ENCODE data around the gene GID8. TPM values are rescaled to one million over a fixed set of nuclear protein-coding genes. Genes with fewer than 3 reads are reported as not detected.

GID8 gene
- total and polyA plus RNA-seq, 7 experiments from 2014 or later: 19.6 to 48.0 (median 34.8) TPM

- H3K4me1 ChIP-seq (ENCODE audit: control insufficient read depth in 2 of 2, insufficient read depth in 2 of 2, low read length in 2 of 2): peaks cover 3 to 5% of the 10 kb centered on the region in 2 donors
- no peaks in the 10 kb centered on the region for H3K36me3 ChIP-seq (ENCODE audit: control insufficient read depth in 2 of 3, insufficient read depth in 3 of 3, low read length in 3 of 3)
- H3K36me3 Mint-ChIP-seq: no peaks in the 10 kb centered on the region
- ATAC-seq (no peak), DNase-seq (no peak)
- no peaks in the 10 kb centered on the region for H3K9me3 Mint-ChIP-seq
- H3K4me3 ChIP-seq (ENCODE audit: low read length): no peak overlapping the region
- no peaks in the 10 kb centered on the region for H3K9me3 ChIP-seq (ENCODE audit: control insufficient read depth in 2 of 3, low read length in 3 of 3)
- no peak overlapping the region for H3K27ac Mint-ChIP-seq
- intact Hi-C loops (cut with micrococcal nuclease): no loop called here
- no peak overlapping the region for H3K27ac ChIP-seq (ENCODE audit: low read depth, low read length)
- H3K27me3 ChIP-seq (ENCODE audit: control insufficient read depth in 2 of 2, insufficient read depth in 2 of 2, low read length in 2 of 2): no peaks in the 10 kb centered on the region
- peaks cover 0 to 15% (median 9%) of the 10 kb centered on the region in 7 donors for H3K4me1 Mint-ChIP-seq
- H3K27me3 Mint-ChIP-seq: peaks cover 0 to 26% (median 6%) of the 10 kb centered on the region in 5 donors
- no peak overlapping the region for H3K4me3 Mint-ChIP-seq
- ChIA-PET CTCF (no interaction called here), POLR2A (no interaction called here)
These were observed 49.2 kb downstream of the GID8 start for GRCh38 chr20:62987114-62987513.

GRCh38 chr20:62989201-62989601, 51.3 kb downstream of the GID8 start:
- intact Hi-C loops (cut with micrococcal nuclease): no loop called here
- peaks cover 0 to 5% of the 10 kb centered on the region in 2 donors for H3K4me1 ChIP-seq (ENCODE audit: control insufficient read depth in 2 of 2, insufficient read depth in 2 of 2, low read length in 2 of 2)
- CTCF ChIA-PET: no interaction called here
- DNase-seq (peak in 1 of 9 donors; percentile 23), ATAC-seq (peak; percentile 57)
- H3K4me3 Mint-ChIP-seq: peak overlapping the region; percentile 71 to 95 (median 84)
- peaks cover 0 to 10% (median 4%) of the 10 kb centered on the region in 7 donors for H3K4me1 Mint-ChIP-seq
- no peak overlapping the region for H3K27ac ChIP-seq (ENCODE audit: low read depth, low read length)
- no peaks in the 10 kb centered on the region for H3K9me3 Mint-ChIP-seq
- H3K27ac Mint-ChIP-seq: peak overlapping the region in 6 of 9 donors; percentile 25 to 85 (median 77)
- no peaks in the 10 kb centered on the region for H3K9me3 ChIP-seq (ENCODE audit: control insufficient read depth in 2 of 3, low read length in 3 of 3)
- peaks cover 0 to 18% (median 3%) of the 10 kb centered on the region in 5 donors for H3K27me3 Mint-ChIP-seq
- H3K36me3 Mint-ChIP-seq: no peaks in the 10 kb centered on the region
- peak overlapping the region; percentile 47 for H3K4me3 ChIP-seq (ENCODE audit: low read length)
- H3K27me3 ChIP-seq (ENCODE audit: control insufficient read depth in 2 of 2, insufficient read depth in 2 of 2, low read length in 2 of 2): no peaks in the 10 kb centered on the region
- no peaks in the 10 kb centered on the region for H3K36me3 ChIP-seq (ENCODE audit: control insufficient read depth in 2 of 3, insufficient read depth in 3 of 3, low read length in 3 of 3)
- POLR2A ChIA-PET: no interaction called here

GRCh38 chr20:62990306-62990825, 52.4 kb downstream of the GID8 start:
- H3K36me3 ChIP-seq (ENCODE audit: control insufficient read depth in 2 of 3, insufficient read depth in 3 of 3, low read length in 3 of 3): no peaks in the 10 kb centered on the region
- ATAC-seq (no peak), DNase-seq (no peak)
- no peak overlapping the region for H3K4me3 ChIP-seq (ENCODE audit: low read length)
- H3K27me3 ChIP-seq (ENCODE audit: control insufficient read depth in 2 of 2, insufficient read depth in 2 of 2, low read length in 2 of 2): no peaks in the 10 kb centered on the region
- Mint-ChIP-seq H3K9me3 (no peaks in the 10 kb centered on the region), H3K27ac (no peak overlapping the region), H3K4me3 (peak overlapping the region in 1 of 10 donors; percentile 13), H3K27me3 (peaks cover 0 to 13% (median 3%) of the 10 kb centered on the region in 5 donors), H3K4me1 (peaks cover 0 to 10% (median 4%) of the 10 kb centered on the region in 7 donors), H3K36me3 (no peaks in the 10 kb centered on the region)
- CTCF ChIA-PET: no interaction called here
- no peak overlapping the region for H3K27ac ChIP-seq (ENCODE audit: low read depth, low read length)
- H3K9me3 ChIP-seq (ENCODE audit: control insufficient read depth in 2 of 3, low read length in 3 of 3): no peaks in the 10 kb centered on the region
- POLR2A ChIA-PET: no interaction called here
- intact Hi-C loops (cut with micrococcal nuclease): no loop called here
- H3K4me1 ChIP-seq (ENCODE audit: control insufficient read depth in 2 of 2, insufficient read depth in 2 of 2, low read length in 2 of 2): peaks cover 0 to 5% of the 10 kb centered on the region in 2 donors

- Mint-ChIP-seq H3K27ac (no peak overlapping the region), H3K9me3 (no peaks in the 10 kb centered on the region), H3K36me3 (no peaks in the 10 kb centered on the region), H3K4me1 (peaks cover 0 to 10% (median 4%) of the 10 kb centered on the region in 7 donors), H3K4me3 (no peak overlapping the region), H3K27me3 (peaks cover 0 to 14% (median 1%) of the 10 kb centered on the region in 5 donors)
- intact Hi-C loops (cut with micrococcal nuclease): no loop called here
- ChIA-PET CTCF (no interaction called here), POLR2A (no interaction called here)
- Histone ChIP-seq H3K36me3 (ENCODE audit: control insufficient read depth in 2 of 3, insufficient read depth in 3 of 3, low read length in 3 of 3) (no peaks in the 10 kb centered on the region), H3K27ac (ENCODE audit: low read depth, low read length) (no peak overlapping the region), H3K4me1 (ENCODE audit: control insufficient read depth in 2 of 2, insufficient read depth in 2 of 2, low read length in 2 of 2) (peaks cover 0 to 5% of the 10 kb centered on the region in 2 donors), H3K9me3 (ENCODE audit: control insufficient read depth in 2 of 3, low read length in 3 of 3) (no peaks in the 10 kb centered on the region), H3K4me3 (ENCODE audit: low read length) (no peak overlapping the region), H3K27me3 (ENCODE audit: control insufficient read depth in 2 of 2, insufficient read depth in 2 of 2, low read length in 2 of 2) (no peaks in the 10 kb centered on the region)
- DNase-seq (no peak), ATAC-seq (no peak)
These were observed 53.4 kb downstream of the GID8 start for GRCh38 chr20:62991196-62991807.

- ChIA-PET POLR2A (no interaction called here), CTCF (no interaction called here)
- Histone ChIP-seq H3K27me3 (ENCODE audit: control insufficient read depth in 2 of 2, insufficient read depth in 2 of 2, low read length in 2 of 2) (no peaks in the 10 kb centered on the region), H3K27ac (ENCODE audit: low read depth, low read length) (no peak overlapping the region), H3K36me3 (ENCODE audit: control insufficient read depth in 2 of 3, insufficient read depth in 3 of 3, low read length in 3 of 3) (no peaks in the 10 kb centered on the region), H3K4me1 (ENCODE audit: control insufficient read depth in 2 of 2, insufficient read depth in 2 of 2, low read length in 2 of 2) (peaks cover 0 to 5% of the 10 kb centered on the region in 2 donors), H3K4me3 (ENCODE audit: low read length) (no peak overlapping the region), H3K9me3 (ENCODE audit: control insufficient read depth in 2 of 3, low read length in 3 of 3) (no peaks in the 10 kb centered on the region)
- Mint-ChIP-seq H3K27ac (no peak overlapping the region), H3K4me3 (no peak overlapping the region), H3K27me3 (peaks cover 0 to 16% (median 5%) of the 10 kb centered on the region in 5 donors), H3K9me3 (no peaks in the 10 kb centered on the region), H3K4me1 (peaks cover 0 to 10% (median 4%) of the 10 kb centered on the region in 7 donors), H3K36me3 (no peaks in the 10 kb centered on the region)
- no peak for ATAC-seq
- no peak for DNase-seq
- intact Hi-C loops (cut with micrococcal nuclease): no loop called here
These were observed 53.9 kb downstream of the GID8 start for GRCh38 chr20:62991863-62992262.

- no peaks in the 10 kb centered on the region for H3K36me3 Mint-ChIP-seq
- no peak for ATAC-seq
- CTCF ChIA-PET: interaction anchor here (1.7 kb wide), 1 partner anchor 21 kb away, joined by 5 read pairs; no protein-coding TSS in a partner anchor
These were observed 56.0 kb downstream of the GID8 start for GRCh38 chr20:62993856-62994494.

More at GRCh38 chr20:62993856-62994494, 56.0 kb downstream of the GID8 start:
- Mint-ChIP-seq H3K27me3 (peaks cover 0 to 27% (median 16%) of the 10 kb centered on the region in 5 donors), H3K9me3 (peaks cover 0 to 2% (median 0%) of the 10 kb centered on the region in 11 donors), H3K4me3 (no peak overlapping the region), H3K27ac (no peak overlapping the region), H3K4me1 (peaks cover 0 to 7% (median 6%) of the 10 kb centered on the region in 7 donors)
- no peaks in the 10 kb centered on the region for H3K27me3 ChIP-seq (ENCODE audit: control insufficient read depth in 2 of 2, insufficient read depth in 2 of 2, low read length in 2 of 2)
- no peak overlapping the region for H3K4me3 ChIP-seq (ENCODE audit: low read length)
- H3K36me3 ChIP-seq (ENCODE audit: control insufficient read depth in 2 of 3, insufficient read depth in 3 of 3, low read length in 3 of 3): no peaks in the 10 kb centered on the region
- peaks cover 0 to 2% of the 10 kb centered on the region in 2 donors for H3K4me1 ChIP-seq (ENCODE audit: control insufficient read depth in 2 of 2, insufficient read depth in 2 of 2, low read length in 2 of 2)
- POLR2A ChIA-PET: interaction anchor here (1.2 kb wide), 1 partner anchor 45 kb away, joined by 4 read pairs; no protein-coding TSS in a partner anchor
- no peak overlapping the region for H3K27ac ChIP-seq (ENCODE audit: low read depth, low read length)
- no peaks in the 10 kb centered on the region for H3K9me3 ChIP-seq (ENCODE audit: control insufficient read depth in 2 of 3, low read length in 3 of 3)
- intact Hi-C loops (cut with micrococcal nuclease): no loop called here
- no peak for DNase-seq
